Measurements from ENCODE around the gene TCL1A.

GRCh38 chr14:95730126-95730525 is 16.2 kb upstream of the TCL1A start:
- TF ChIP-seq POLR2A (IDR thresholded peaks at IDR 0.05; ENCODE audit: low read depth, low read length): no peak
- TF ChIP-seq POLR2AphosphoS5 (IDR thresholded peaks at IDR 0.05; ENCODE audit: low read depth, low read length): no peak
- TF ChIP-seq TAF1 (IDR thresholded peaks at IDR 0.05; ENCODE audit: borderline replicate concordance, low read depth, low read length): no peak

All from GM12892 (cell line).